SU-DHL-6 (cell line): ENCODE data around the gene CHST12.

ENCODE experiments used
- H2AFZ ChIP-seq: fragments of 200-600 bp; sonication (generic); 2 replicates; pipeline ENCODE4 v1.6.1; 2014; ENCODE audit warnings: low read depth, mild to moderate bottlenecking, moderate library complexity, mixed read lengths, antibody characterized with exemption, low read length; ENCODE audit not compliant: severe bottlenecking
- H3F3A ChIP-seq: fragments of 200-600 bp; shearing (Covaris generic); 2 replicates; pipeline ENCODE4 v1.6.0; 2016; ENCODE audit warnings: antibody characterized with exemption, mild to moderate bottlenecking; ENCODE audit not compliant: insufficient read depth
- H3K27ac ChIP-seq: fragments of 200-600 bp; sonication (generic); 2 replicates; pipeline ENCODE4 v1.5.1; 2016; ENCODE audit warnings: low read depth, mild to moderate bottlenecking, low read length, moderate library complexity, mixed read lengths
- H3K27me3 ChIP-seq: fragments of 200-600 bp; sonication (generic), shearing (Covaris generic); 2 replicates; pipeline ENCODE4 v1.6.0; 2014; ENCODE audit warnings: mild to moderate bottlenecking, low read length
- H3K36me3 ChIP-seq: fragments of 200-600 bp; sonication (generic); 2 replicates; pipeline ENCODE4 v1.6.1; 2014; ENCODE audit warnings: mild to moderate bottlenecking, low read length, mixed read lengths
- H3K4me2 ChIP-seq: fragments of 300-600, 200-600 bp; shearing (Covaris generic), sonication (generic); 2 replicates; pipeline ENCODE4 v1.6.0; 2014; ENCODE audit warnings: low read length, low read depth, mild to moderate bottlenecking; ENCODE audit not compliant: poor library complexity, severe bottlenecking
- H3K4me3 ChIP-seq: fragments of 200-600 bp; sonication (generic); 2 replicates; pipeline ENCODE4 v1.5.1; 2014; ENCODE audit warnings: antibody characterized with exemption, low read length, mild to moderate bottlenecking, mixed read lengths; ENCODE audit not compliant: insufficient read depth, poor library complexity, severe bottlenecking
- H3K79me2 ChIP-seq: fragments of 200-600 bp; sonication (generic); 2 replicates; pipeline ENCODE4 v1.6.1; 2014; ENCODE audit warnings: mild to moderate bottlenecking, low read length, moderate library complexity; ENCODE audit not compliant: insufficient read depth
- H3K9ac ChIP-seq: fragments of 200-600 bp; sonication (generic); 2 replicates; pipeline ENCODE4 v1.7.0; 2014; ENCODE audit warnings: mild to moderate bottlenecking, low read length
- H3K9me2 ChIP-seq: fragments of 200-600 bp; sonication (generic); replicated peaks from 2 replicates; pipeline ENCODE4 v1.6.1; 2014; ENCODE audit warnings: low read length; ENCODE audit not compliant: insufficient read depth
- H3K9me3 ChIP-seq: fragments of 200-600 bp; sonication (generic); 2 replicates; pipeline ENCODE4 v1.6.1; 2014; ENCODE audit warnings: low read length, mixed read lengths; ENCODE audit not compliant: insufficient read depth
- H4K20me1 ChIP-seq: fragments of 200-600 bp; sonication (generic); 2 replicates; pipeline ENCODE4 v1.6.1; 2014; ENCODE audit warnings: low read depth, mild to moderate bottlenecking, antibody characterized with exemption, low read length, moderate library complexity, mixed read lengths
- EZH2phosphoT487 ChIP-seq: fragments of 200-600 bp; sonication (generic), shearing (Covaris generic); conservative IDR thresholded peaks from 2 replicates; pipeline ENCODE4 v1.6.1; 2018; ENCODE audit warnings: mild to moderate bottlenecking, antibody characterized with exemption, low read length, moderate library complexity, mixed read lengths
- TF ChIP-seq, protein P1 (sequence below): fragments of 200-600 bp; sonication (generic); IDR thresholded peaks from one replicate; pipeline ENCODE4 v1.5.1; 2017; ENCODE audit warnings: antibody characterized with exemption, mild to moderate bottlenecking, low read length, moderate library complexity; ENCODE audit not compliant: insufficient read depth, poor library complexity, severe bottlenecking

Gene CHST12

DNA sequence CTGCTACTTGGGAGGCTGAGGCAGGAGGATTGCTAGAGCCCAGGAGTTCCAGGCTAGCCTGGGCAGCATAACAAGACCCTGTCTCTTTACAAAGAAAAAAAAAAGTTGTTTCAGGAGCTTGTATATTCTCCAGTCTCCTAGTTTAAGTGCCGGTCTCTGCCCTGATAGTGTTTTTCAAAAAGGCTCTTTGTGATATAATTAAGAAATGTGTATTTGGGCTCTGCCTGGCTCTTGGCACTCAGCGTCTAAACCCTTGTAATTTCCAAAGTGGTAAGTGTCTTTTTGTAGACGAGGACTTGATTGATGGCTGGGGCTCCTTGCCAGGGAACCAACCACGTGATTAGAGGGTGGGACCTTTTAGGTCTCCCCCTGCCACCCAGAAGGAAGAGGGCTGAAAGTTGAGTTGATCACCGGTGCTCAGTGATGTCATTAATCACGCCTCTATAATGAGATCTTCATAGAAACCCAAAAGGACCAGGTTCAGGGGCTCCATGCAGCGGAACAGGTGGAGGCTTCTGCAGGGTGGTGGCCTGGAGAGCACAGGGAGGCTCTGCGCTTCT lies 44.4 kb upstream of the CHST12 start:
- no peak overlapping the region for H3K9ac ChIP-seq
- no peaks in the 10 kb centered on the region for H3K9me2 ChIP-seq
- H3K4me3 ChIP-seq = no peak overlapping the region
- H3K9me3 ChIP-seq = no peaks in the 10 kb centered on the region
- peaks cover 65% of the 10 kb centered on the region for H3K79me2 ChIP-seq
- no peaks in the 10 kb centered on the region; the same call in 1 of the 2 replicates for H3F3A ChIP-seq
- H3K36me3 ChIP-seq = peaks cover 44% of the 10 kb centered on the region
- no peak overlapping the region for H3K27ac ChIP-seq
- TF ChIP-seq, protein P1, sequence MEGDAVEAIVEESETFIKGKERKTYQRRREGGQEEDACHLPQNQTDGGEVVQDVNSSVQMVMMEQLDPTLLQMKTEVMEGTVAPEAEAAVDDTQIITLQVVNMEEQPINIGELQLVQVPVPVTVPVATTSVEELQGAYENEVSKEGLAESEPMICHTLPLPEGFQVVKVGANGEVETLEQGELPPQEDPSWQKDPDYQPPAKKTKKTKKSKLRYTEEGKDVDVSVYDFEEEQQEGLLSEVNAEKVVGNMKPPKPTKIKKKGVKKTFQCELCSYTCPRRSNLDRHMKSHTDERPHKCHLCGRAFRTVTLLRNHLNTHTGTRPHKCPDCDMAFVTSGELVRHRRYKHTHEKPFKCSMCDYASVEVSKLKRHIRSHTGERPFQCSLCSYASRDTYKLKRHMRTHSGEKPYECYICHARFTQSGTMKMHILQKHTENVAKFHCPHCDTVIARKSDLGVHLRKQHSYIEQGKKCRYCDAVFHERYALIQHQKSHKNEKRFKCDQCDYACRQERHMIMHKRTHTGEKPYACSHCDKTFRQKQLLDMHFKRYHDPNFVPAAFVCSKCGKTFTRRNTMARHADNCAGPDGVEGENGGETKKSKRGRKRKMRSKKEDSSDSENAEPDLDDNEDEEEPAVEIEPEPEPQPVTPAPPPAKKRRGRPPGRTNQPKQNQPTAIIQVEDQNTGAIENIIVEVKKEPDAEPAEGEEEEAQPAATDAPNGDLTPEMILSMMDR = no peak
- TF ChIP-seq EZH2phosphoT487 = no peak
- peaks cover 47% of the 10 kb centered on the region for H4K20me1 ChIP-seq
- no peak overlapping the region for H3K4me2 ChIP-seq
- no peaks in the 10 kb centered on the region for H3K27me3 ChIP-seq
- no peak overlapping the region for H2AFZ ChIP-seq

DNA sequence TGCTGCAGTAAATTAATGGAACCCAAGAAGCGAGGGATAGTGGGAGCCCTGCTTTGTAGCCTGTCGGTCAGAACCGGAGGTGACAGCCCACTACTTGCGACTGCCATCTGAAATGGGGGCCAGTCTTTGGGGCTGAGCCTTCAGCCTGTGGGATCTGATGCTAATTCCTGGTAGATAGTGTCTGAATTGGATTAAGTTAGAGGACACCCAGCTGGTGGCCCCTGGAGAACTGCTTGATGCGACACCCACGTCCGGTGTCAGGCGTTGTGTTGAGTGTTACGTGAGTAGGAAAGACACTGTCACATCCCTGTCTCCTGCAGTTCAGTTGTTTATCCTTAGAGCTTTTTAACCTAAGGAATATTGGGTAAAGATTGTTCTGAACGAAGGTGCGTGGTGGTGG lies 43.8 kb upstream of the CHST12 start:
- peaks cover 47% of the 10 kb centered on the region for H4K20me1 ChIP-seq
- H2AFZ ChIP-seq = no peak overlapping the region
- no peaks in the 10 kb centered on the region for H3K9me2 ChIP-seq
- H3K36me3 ChIP-seq = peaks cover 49% of the 10 kb centered on the region
- no peaks in the 10 kb centered on the region for H3K9me3 ChIP-seq
- no peaks in the 10 kb centered on the region for H3K27me3 ChIP-seq
- H3K4me3 ChIP-seq = no peak overlapping the region
- H3F3A ChIP-seq = no peaks in the 10 kb centered on the region; the same call in 1 of the 2 replicates
- no peak overlapping the region for H3K4me2 ChIP-seq
- no peak overlapping the region for H3K9ac ChIP-seq
- peaks cover 65% of the 10 kb centered on the region for H3K79me2 ChIP-seq
- H3K27ac ChIP-seq = no peak overlapping the region
- TF ChIP-seq EZH2phosphoT487 = no peak
- TF ChIP-seq, protein P1 = no peak

DNA sequence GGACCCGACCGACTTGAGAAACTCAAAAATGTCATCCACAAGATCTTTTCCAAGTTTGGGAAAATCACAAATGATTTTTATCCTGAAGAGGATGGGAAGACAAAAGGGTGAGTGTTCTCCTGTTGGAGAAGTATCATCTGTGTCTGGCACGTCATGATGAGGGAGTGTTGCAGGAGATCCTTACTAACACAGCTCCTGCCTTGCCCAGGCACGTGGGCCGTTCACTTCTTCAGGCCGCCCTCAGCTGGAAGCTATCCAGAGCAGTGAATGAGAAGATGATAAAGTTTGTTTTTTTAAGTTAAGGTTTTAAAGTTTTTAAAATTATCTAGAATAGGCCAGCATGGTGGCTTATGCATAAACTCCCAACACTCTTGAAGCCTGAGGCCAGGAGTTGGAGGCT lies 42.6 kb upstream of the CHST12 start:
- Histone ChIP-seq H4K20me1 (peaks cover 42% of the 10 kb centered on the region), H3K27ac (no peak overlapping the region), H2AFZ (no peak overlapping the region), H3K4me2 (no peak overlapping the region), H3K79me2 (peaks cover 65% of the 10 kb centered on the region), H3K9me2 (no peaks in the 10 kb centered on the region), H3K4me3 (no peak overlapping the region), H3K9ac (no peak overlapping the region), H3K27me3 (no peaks in the 10 kb centered on the region), H3K9me3 (no peaks in the 10 kb centered on the region), H3K36me3 (peaks cover 52% of the 10 kb centered on the region), H3F3A (no peaks in the 10 kb centered on the region; the same call in 1 of the 2 replicates)
- TF ChIP-seq EZH2phosphoT487 = no peak
- TF ChIP-seq, protein P1 = no peak
